HL-60/S4 treated with phorbol 12-myristate 13-acetate at 8.2 ng/mL for 4 days and 3 days (cell line): ENCODE measurements around the gene GNAI2.
"Not testable (repeated sequence)": the region's sequence is repeated elsewhere in the genome, so short reads cannot be mapped to it uniquely, and the experiment has no call there.

Experiments used
- in situ Hi-C: fragments of 300-500 bp; cut with MboI; formaldehyde crosslinking; loops from 2 replicates; pipeline ENCODE4 v1.15.0; 2022; ENCODE audit warnings: low sequenced_read_pairs

The GNAI2 gene

DNA sequence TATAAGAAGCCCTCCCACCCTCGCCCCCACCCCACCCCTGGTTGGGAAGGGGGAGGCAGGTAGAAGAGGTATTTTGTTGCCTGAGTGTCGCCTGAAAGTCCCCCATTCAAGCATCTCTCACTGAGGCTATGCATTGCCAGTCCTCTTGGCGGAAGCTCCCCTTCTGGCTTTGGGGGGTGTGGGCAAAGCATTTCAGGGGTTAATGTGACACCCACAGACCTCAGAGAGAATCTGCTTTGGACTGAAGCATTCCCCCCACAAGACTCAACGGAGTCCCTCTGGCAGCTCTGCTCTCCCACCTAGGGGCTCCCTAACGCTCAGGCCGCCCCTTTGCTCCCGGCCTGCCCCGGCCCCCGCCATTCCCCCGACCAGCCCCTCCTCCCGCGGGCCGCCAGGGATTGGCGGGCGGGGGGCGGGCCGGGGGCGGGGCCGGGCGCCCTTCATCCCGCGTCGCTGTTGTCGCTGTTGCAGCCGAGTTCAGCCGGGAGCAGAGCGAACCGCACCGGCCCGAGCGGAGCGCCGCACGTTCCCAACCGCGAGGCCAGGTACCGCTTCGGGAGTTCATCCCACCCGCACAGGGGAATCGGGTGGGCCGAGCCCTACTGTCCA, 31.1 kb upstream of the GNAI2 start, which contains the start of gene SLC38A3:
Gene SLC38A3 (plus strand): TSS at position 468 of the 609 bp plus-strand sequence. CDS start 8,929 bp downstream, outside the sequence.
- in situ Hi-C loops: no loop called here

DNA sequence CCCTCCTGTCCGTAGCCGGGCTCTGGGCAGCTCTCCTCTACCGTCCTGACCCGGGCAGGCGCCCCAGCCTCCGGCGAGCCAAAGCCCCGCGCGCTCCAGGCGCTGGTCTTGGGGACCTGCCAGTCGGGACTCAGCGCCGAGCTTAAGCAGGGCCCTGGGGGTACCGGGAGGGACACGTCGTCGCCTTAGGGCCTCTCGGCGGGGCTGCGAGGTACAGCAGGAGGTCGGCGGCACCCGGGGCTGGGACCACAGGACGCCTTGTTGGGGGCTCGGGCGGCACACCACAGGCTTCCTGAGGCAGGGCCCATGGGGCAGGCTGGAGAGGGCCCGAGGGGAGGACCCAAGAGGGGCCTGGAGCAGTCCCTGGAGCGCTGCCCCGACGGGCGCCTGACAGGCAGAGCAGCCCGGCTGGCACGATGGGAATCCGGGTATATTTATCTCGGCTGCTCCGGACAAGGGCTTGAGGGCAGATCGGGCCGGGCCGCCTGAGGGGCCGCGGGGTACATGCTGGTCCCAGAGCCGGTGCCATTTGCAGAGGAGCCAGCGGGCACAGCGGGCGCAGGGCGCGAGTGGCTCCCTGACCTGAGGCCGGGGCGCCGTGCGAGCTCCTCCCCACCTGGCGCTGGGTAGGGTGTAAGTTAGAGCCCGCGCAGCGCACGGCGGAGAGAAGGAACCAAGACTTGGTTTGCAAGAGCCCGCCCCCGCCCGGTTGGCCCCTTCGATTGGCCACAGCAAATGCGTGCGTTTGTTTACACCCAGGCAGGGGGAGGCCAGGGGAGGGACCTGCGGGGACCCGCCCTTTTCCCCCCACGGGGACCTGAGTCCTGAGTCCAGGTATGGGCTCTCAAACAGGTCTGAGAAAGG, 30.4 kb upstream of the GNAI2 start:
- in situ Hi-C loops: no loop called here

DNA sequence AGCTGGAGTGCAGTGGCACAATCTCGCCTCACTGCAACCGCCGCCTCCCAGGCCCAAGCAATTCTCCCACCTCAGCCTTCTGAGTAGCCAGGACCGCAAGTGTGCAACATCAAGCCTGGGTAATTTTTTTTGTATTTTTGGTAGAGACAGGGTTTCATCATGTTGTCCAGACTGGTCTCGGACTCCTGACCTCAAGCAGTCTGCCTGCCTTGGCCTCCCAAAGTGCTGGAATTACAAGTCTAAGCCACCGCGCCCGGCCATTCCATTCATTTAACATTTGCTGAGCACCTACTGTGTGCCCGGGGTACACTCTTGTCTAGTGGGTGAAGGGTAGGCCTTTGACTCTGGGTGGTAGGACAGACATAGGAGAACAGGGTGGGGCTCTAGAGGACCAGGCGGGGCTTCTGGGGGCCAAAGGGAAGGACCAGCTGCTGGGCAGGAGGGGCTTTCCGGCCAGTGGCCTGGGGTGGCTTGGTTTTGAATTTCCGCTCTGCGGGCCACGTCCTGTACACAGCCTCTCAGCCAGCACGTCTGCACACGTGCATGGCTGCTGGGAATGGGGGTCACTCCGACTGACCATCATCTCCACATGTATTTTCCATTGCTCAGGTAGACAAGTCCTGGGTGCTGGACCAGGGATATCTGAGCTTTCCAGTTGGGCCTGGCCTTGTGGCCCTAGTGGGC, 28.5 kb upstream of the GNAI2 start:
- in situ Hi-C loops: no loop called here

DNA sequence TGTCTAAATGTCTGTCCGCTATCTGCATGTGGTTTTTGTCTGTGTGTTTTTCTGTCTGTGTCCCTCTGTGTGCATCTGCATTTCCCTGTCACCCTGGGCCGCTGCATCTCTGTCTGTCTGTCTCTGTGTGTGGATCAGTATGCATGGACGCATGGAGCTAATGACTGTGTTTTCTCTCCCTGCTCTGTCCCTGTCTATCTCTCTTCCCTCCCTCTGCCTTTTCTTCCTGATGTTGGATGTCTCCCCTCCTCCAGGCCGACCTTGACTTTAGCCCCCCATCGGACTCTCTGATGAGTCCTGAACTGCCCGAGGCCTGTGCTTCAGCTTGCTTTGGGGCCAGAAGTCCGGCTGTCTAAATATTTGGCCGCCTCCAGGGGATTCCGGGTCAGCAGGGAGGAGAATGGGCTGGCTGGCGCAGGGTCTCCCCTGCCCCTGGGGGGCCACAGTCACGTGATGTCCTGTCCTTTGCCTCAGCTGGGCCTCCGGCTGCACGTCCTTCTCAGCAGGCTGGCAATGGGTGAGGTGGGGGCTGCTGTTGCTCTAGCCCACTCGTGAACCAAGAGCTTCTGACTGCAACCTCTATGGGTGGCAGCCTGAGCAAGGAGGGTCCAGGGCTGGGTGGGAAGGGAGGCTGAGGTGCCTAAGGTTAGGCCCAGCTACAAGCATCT, 27.2 kb upstream of the GNAI2 start:
- in situ Hi-C loops: no loop called here

DNA sequence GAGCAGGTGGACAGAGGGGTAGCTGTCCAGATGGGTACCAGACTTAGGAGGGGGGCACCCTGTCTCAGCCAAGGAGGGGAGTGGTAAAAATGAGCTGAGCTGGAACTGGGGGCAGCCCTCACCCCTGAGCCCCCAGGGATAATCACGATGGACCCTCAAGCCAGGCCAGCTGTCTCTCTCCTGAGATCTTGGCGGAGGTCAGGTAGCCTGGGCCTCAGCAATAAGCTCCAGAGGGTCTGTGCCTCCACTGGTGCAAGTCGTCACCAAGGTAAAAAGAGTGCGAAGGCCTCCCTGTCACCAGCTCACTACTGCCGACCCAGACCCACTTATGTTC, 25.9 kb upstream of the GNAI2 start:
- in situ Hi-C loops: no loop called here

DNA sequence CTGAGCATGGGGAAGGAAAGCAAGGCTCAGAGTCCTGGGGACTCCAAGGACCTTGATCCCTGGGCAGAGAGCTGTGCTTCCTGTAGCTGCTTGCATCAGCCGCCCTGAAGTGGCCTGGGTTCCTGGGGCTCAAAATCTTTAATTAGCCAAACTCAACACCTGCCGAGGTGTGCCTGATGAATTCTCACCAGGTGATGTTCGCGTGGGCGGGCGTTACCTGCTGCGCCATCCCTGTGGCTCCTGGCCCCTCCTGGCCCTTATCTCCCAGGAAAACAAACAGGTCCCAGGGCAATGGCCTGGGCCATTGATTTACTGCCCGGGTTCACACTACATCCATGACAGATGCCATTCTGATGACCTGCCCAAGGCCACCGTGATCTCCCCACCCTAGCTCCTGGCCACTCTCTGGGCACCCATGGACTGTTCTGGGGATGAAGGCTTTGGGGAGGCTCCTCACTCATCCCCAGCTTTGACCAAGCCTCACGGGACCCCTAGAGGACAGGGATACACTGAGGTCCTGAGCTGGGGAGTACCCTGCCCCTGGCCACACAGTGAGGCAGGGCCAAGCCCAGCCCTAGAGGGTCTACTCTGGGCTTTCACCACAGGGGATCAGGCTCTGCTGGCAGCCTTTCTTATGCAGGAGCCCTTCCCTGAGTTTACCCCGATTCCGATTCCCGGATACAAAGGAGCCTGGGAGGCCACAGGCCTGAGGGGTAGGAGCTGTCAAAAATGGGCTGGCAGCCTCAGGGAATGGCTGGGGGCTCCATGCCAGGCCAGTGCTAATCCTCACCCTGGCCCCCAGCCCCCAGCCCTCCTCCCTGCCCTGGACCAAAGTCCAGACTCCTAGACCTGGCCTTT, 25.3 kb upstream of the GNAI2 start:
- in situ Hi-C loops: no loop called here

DNA sequence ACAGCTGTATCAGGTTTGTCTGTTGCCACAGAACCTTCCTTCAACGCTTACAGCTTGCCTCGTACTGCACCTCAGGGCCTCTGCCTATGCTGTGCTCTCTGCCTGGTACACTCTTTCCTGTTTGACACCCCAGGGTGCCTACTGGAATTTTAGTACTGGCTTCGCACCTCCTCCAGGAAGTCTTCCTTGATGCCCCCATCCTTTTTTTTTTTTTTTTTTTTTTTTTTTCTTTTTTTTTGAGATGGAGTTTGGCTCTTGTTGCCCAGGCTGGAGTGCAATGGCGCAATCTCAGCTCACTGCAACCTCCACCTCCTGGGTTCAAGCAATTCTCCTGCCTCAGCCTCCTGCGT, 24.7 kb upstream of the GNAI2 start:
- in situ Hi-C loops: not testable (repeated sequence)

DNA sequence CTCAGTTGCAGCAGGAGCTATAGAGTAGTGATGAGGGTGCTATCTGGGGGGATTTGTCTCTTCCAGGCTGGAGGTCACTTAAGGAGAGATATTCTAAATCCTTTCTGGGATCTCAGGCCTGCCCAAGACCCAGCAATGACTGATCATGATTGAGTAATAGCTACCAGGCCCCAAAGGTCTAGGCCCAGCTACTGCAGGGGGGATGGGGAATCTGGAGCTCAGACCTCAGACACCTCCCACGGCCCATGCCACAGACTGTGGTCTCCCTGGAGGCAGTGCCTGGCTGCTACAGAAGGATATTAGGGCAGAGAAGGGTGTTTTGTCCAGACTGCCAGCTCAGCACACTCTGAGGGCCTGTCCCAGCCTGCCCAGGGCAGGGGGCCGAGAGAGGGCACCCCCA, 24.1 kb upstream of the GNAI2 start:
- in situ Hi-C loops: no loop called here

DNA sequence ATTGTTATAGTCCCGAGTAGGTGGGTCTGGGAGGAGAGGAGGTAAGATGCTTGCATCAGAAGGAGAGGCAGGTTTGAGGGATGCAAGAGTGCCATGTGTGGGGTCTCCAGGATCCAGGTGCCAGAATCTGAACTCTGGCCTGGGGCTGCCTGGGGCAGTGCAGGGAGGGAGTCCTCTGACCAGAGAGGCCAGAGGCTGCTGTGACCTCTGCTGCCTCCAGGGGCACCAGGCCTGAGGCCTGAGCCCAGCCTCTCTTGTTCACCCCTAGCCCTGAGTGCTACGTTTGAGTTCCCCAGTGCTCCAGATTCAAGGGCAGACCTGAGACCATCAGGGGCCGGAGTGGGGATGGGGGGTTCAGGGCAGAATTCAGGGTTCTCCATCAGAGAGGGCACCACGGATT, 23.5 kb upstream of the GNAI2 start:
- in situ Hi-C loops: no loop called here

DNA sequence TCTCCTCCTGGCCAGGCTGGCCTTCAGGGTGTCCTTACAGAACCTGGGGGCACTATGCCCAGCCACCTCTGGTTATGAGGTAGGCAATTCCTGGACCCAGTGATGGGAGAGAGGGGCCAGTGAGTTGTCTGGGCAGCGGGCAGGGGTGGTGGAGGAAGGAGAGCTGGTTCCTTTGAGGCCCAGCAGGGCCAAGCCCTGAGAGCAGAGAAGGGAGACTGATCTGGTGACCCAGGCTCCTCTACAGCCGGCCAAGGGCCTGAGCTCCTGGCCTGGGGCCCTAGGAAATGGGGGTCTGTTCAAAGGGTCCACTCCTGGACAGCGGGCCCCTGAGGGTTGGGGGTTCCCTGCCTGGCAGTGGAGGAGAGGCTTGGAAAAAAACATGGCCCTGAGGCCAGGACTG, 23.0 kb upstream of the GNAI2 start:
- in situ Hi-C loops: no loop called here

DNA sequence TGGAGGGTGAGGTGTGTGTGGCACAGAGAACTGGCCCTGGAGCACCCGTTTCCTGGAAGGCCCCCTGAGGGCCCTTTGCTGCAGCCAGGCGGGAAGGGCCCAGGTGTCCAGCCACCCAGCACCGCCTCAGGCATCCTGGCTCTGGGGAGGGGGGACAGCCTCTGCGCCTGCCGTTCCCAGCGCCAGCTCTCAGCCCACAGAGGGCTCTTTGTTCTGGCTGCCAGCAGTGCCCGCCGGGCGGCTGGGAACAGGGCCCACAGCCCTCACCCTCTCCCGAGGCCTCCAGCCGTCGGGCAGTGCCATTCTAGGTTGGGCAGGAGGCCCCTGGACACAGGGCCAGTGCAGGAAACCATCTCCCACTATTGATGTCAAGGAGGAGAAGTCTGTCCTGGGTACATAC, 22.6 kb upstream of the GNAI2 start:
- in situ Hi-C loops: no loop called here

DNA sequence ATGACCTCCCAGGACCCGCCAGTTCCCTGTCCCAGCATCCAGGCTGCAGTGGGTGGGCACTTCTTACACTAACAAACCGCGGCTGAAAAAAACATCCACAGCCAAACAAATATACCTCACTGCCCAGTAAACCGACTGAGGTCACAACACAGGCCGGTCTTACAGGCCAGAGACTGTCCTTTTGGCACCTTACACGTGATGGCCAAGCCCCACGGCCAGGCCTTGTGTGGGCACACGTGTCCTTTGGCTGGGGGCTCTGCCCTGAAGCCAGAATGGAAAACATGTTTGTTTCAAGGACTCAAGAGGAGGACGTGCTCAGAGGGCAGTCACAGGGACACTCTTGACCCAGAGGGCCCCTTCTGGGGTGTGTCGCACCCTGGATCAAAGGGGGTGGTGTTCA, 21.2 kb upstream of the GNAI2 start:
- in situ Hi-C loops: no loop called here

DNA sequence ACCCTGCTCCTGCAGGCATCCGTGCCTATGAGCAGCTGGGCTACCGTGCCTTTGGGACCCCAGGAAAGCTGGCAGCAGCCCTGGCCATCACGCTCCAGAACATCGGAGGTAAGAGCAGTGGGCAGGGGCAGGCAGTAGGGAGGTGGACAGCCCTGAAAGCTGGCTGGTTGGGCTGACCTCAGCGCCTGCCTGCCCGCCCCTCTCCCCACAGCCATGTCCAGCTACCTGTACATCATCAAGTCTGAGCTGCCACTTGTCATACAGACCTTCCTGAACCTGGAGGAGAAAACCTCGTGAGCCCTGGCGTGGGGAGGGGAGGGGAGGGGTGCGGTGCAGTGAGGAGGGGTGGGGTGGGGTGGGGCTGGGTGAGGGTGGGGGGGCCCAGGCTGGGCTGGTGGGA, 20.5 kb upstream of the GNAI2 start:
- in situ Hi-C loops: no loop called here

DNA sequence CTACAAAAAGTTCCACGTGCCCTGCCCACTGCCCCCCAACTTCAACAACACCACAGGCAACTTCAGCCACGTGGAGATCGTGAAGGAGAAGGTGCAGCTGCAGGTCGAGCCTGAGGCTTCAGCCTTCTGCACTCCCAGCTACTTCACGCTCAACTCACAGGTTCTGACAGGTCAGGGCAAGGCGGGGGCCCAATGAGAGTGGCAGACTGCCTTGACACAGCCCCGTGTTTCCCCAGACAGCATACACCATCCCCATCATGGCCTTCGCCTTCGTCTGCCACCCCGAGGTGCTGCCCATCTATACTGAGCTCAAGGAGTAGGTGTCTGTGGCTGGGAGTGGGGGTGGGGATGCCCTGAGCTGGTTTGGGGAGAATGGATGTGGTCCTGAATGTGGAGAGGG, 18.3 kb upstream of the GNAI2 start:
- in situ Hi-C loops: no loop called here

DNA sequence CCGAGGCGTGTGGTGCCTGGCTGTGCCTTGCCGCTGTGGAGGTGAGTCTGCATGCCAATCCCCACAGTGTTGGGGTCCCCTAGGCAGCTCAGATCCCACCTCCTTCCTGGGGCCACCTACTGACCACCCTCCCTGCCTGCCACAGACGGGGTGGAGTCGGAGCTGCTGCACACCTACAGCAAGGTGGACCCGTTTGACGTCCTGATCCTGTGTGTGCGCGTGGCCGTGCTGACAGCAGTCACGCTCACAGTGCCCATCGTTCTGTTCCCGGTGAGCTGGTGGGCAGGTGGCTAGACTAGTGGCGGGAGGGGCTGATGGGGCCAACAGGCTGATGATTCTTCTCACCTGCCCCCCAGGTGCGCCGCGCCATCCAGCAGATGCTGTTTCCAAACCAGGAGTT, 17.6 kb upstream of the GNAI2 start:
- in situ Hi-C loops: no loop called here

DNA sequence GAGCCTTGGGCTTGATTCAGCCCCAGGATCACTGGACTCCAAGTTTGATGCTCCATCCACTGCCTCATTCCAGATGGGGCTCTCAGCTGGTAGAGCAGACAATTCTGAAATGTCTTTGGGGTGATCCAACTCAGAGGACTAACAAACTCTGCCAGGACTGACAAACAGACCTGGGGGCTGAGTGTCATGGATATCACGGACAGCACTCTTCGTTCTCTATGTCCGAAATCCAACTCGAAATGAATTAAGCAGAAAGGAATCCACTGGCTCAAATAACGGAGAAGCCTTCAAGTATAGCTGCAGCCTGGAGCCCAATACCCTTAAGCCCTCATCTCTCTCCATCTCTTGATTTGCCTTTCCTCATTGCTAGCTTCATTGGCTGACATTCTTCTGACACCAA, 16.7 kb upstream of the GNAI2 start:
- in situ Hi-C loops: no loop called here

DNA sequence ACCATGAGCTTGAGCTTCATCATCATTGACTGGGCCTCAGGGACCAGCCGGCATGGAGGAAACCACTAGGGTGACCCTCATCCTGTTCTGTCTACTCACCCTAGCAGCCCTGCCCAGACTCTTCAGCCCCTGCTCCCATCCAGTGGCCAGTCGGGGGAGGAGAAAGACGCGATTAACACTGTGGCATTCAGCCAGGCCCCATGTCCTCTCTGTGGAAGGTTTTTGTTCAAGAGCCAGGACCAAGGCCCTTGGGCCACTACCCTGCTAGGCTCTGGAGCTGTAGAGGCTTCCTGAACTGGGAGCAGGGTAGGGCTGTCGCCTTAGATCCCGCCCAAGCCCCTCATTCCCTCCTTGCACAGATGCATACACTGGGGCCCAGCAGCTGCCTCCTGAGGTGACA, 15.9 kb upstream of the GNAI2 start:
- in situ Hi-C loops: no loop called here

DNA sequence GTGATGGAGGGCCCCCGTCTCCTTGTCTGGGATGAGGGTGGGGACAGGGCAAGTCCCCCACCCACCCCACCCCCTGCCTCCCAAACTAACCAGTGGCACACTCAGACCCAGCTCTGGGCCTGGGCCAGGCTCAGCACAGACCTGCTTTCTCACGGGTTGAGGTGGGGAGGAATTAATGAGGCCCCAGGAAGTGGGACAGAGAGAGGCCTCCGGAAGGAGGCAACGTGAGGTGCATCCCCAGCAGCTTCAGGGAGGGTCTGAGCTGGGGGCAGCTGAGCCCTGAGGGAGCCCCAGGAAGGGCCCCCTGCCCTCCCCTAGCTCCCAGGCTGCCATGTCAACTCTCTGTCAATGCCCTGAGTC, 15.0 kb upstream of the GNAI2 start:
- in situ Hi-C loops: no loop called here

DNA sequence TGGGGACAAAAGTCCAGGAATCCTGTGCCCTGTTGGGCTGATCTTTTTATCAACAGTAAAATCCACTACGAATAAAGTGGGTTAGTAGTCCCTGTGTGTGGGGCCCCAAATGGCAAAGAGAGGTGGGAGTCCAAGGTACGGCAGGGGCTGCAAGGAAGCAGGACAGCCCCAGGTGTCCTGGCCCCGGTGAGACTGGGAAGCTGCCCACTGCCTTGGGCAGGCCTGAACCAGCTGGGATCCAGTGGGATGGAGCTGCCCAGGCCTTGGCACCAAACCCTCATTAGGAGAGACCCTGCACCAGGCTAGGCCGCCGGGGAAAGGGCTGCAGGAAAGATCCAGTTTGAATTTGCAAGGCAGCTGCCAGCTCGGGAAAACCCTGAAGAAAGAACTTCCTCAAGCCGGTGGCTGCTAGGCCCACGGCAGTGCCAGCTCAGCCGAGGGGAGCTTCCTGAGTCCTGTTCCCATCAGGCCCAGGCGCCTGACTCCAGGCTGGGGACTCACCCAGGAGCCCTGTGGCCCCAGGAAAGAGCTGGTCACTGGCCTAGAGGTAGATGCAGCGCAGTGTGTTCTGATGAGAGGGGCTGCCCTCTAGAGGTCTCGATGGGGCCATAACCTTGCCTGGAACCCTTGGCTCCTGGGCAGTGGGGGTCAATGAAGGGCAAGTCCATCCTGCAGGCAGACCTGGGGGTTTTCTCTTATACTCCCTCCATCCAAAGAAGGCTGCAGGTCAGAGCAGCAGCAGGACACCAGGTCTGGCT, 14.4 kb upstream of the GNAI2 start:
- in situ Hi-C loops: no loop called here

DNA sequence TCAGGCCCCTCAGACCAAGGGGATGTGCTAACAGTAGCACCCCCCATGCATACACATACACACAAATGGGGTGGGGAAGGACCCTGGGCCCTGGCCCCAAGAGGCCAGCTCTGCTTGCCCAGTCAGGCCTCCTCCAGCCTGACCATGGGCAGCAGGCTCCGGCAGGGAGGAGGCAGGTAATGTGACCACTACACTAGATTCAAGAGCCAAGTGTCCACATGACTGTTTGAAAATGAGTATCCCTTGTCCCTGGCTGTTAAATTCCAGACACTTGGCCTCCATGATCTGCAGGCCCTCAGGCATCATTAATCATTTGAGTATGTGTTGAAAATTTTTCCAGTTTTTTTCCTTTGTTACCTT, 13.9 kb upstream of the GNAI2 start:
- in situ Hi-C loops: no loop called here
